Lower leg skin (tissue), 3 donors: Measurements from ENCODE around the gene TAPBP.

ENCODE experiments used
- POLR2A ChIP-seq, 2 donors: fragments of 450-650 bp; IDR thresholded peaks; one replicate each; pipeline ENCODE4 v1.6.1; 2016 to 2017; ENCODE audit warnings: antibody characterized with exemption in 2 of 2, mild to moderate bottlenecking in 1 of 2, moderate library complexity in 1 of 2
- TF ChIP-seq, protein P1 (sequence below), 3 donors: fragments of 450-650 bp; IDR thresholded peaks; one replicate each; pipeline ENCODE4 v1.5.1; 2016; ENCODE audit warnings: antibody characterized with exemption in 3 of 3, mild to moderate bottlenecking in 3 of 3, moderate library complexity in 2 of 3

- TF ChIP-seq, protein P1, sequence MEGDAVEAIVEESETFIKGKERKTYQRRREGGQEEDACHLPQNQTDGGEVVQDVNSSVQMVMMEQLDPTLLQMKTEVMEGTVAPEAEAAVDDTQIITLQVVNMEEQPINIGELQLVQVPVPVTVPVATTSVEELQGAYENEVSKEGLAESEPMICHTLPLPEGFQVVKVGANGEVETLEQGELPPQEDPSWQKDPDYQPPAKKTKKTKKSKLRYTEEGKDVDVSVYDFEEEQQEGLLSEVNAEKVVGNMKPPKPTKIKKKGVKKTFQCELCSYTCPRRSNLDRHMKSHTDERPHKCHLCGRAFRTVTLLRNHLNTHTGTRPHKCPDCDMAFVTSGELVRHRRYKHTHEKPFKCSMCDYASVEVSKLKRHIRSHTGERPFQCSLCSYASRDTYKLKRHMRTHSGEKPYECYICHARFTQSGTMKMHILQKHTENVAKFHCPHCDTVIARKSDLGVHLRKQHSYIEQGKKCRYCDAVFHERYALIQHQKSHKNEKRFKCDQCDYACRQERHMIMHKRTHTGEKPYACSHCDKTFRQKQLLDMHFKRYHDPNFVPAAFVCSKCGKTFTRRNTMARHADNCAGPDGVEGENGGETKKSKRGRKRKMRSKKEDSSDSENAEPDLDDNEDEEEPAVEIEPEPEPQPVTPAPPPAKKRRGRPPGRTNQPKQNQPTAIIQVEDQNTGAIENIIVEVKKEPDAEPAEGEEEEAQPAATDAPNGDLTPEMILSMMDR (IDR thresholded peaks at IDR 0.05), result no peak
- no peak for TF ChIP-seq POLR2A (IDR thresholded peaks at IDR 0.05)
Measured at GRCh38 chr6:33278810-33279209, 35.1 kb downstream of the TAPBP start.
